GM19238 (cell line): ENCODE data around the gene EPS8L2.

Experiments used
- DNase-seq: peaks from one replicate; pipeline ENCODE4 v3.0.0; 2011; ENCODE audit warnings: low spot score; ENCODE audit not compliant: insufficient read length

EPS8L2 gene

GRCh38 chr11:703506-703905, 2.5 kb upstream of the EPS8L2 start:
- DNase-seq = no peak

- no peak for DNase-seq
Observed at GRCh38 chr11:704228-704674, 1.8 kb upstream of the EPS8L2 start.

- DNase-seq = no peak
Observed at GRCh38 chr11:704781-705645, 1.0 kb upstream of the EPS8L2 start.

- no peak for DNase-seq
Observed at GRCh38 chr11:706439-706956, 467 bp downstream of the EPS8L2 start.

- DNase-seq = no peak
Observed at GRCh38 chr11:706957-707816, 1.2 kb downstream of the EPS8L2 start.

GRCh38 chr11:707817-708420, 1.9 kb downstream of the EPS8L2 start:
- DNase-seq = no peak

- DNase-seq = no peak
Observed at GRCh38 chr11:708511-708910, 2.5 kb downstream of the EPS8L2 start.

GRCh38 chr11:709109-709997, 3.3 kb downstream of the EPS8L2 start:
- DNase-seq = no peak

- no peak for DNase-seq
Observed at GRCh38 chr11:714436-714835, 8.4 kb downstream of the EPS8L2 start.

- DNase-seq = no peak
Observed at GRCh38 chr11:719214-720016, 13.4 kb downstream of the EPS8L2 start.

- DNase-seq = no peak
Observed at GRCh38 chr11:720017-720641, 14.1 kb downstream of the EPS8L2 start.

- no peak for DNase-seq
Observed at GRCh38 chr11:720642-721246, 14.7 kb downstream of the EPS8L2 start.

- no peak for DNase-seq
Observed at GRCh38 chr11:721247-721740, 15.3 kb downstream of the EPS8L2 start.

GRCh38 chr11:721741-722345, 15.8 kb downstream of the EPS8L2 start:
- DNase-seq = no peak

GRCh38 chr11:722346-722811, 16.3 kb downstream of the EPS8L2 start:
- no peak for DNase-seq

- DNase-seq = no peak
Observed at GRCh38 chr11:723120-723883, 17.3 kb downstream of the EPS8L2 start.

GRCh38 chr11:724049-724777, 18.2 kb downstream of the EPS8L2 start:
- DNase-seq = no peak
